Measurements from ENCODE around the gene SLC15A3.

DNA sequence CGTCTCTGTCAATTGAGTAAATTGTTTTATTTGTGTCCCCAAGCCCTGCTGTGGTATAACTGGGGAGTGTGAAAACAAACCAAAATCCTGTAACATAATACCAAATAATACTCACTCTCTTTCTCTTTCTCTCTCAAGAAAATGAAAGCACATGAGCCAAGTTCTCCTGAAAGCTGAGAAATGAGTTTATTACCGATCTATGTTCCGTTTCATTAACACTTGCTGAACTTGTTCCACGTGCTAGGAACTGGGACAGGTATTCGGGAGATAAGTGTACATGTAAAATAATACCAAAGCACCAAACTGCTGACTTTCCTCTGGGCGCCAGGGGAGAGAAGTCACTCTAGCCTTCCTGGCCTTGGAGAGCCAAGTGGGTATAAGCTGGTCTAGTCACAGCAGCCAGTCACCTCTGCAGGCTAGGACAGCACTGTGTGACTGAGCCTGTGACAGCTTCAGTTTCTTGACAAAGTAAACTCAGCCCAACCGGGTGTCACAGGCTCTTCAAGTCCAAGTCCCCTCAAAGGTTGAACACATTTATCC is 42.6 kb upstream of the SLC15A3 start:
- TF ChIP-seq, protein P1, sequence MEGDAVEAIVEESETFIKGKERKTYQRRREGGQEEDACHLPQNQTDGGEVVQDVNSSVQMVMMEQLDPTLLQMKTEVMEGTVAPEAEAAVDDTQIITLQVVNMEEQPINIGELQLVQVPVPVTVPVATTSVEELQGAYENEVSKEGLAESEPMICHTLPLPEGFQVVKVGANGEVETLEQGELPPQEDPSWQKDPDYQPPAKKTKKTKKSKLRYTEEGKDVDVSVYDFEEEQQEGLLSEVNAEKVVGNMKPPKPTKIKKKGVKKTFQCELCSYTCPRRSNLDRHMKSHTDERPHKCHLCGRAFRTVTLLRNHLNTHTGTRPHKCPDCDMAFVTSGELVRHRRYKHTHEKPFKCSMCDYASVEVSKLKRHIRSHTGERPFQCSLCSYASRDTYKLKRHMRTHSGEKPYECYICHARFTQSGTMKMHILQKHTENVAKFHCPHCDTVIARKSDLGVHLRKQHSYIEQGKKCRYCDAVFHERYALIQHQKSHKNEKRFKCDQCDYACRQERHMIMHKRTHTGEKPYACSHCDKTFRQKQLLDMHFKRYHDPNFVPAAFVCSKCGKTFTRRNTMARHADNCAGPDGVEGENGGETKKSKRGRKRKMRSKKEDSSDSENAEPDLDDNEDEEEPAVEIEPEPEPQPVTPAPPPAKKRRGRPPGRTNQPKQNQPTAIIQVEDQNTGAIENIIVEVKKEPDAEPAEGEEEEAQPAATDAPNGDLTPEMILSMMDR (IDR thresholded peaks at IDR 0.05; ENCODE audit: low read depth, low read length, poor library complexity, severe bottlenecking) = no peak
- TF ChIP-seq EZH2phosphoT487 (IDR thresholded peaks at IDR 0.05; ENCODE audit: borderline replicate concordance, low read length) = no peak

Measured in DOHH2 (cell line).